ENCODE data around the gene PREP. TPM values are rescaled to one million over a fixed set of nuclear protein-coding genes. Genes with fewer than 3 reads are reported as not detected.

Gene PREP
- total RNA-seq, 2 experiments from 2014 or later: 42.3 to 49.0 TPM

DNA sequence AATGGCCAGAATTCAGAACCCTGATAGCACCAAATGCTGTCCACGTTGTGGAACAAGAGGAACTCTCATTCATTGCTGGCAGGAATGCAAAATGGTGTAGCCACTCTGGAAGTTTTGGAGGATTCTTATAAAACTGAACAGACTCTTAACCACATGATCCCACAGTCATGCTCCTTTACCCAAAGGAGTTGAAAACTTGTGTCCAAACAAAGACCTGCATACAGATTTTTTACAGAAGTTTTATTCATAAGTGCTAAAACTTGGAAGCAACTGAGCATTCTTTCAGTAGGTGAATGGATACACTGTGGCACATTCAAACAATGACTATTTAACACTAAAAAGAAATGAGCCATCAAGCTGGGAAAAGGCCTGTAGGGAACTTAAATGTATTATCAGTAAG, 32.5 kb downstream of the PREP start:
- DNase-seq (no peak), ATAC-seq (no peak)
- Mint-ChIP-seq H3K9me3 (ENCODE audit: low read depth) (no peaks in the 10 kb centered on the region), H3K4me1 (no peaks in the 10 kb centered on the region), H3K27me3 (no peaks in the 10 kb centered on the region), H3K36me3 (ENCODE audit: low read depth) (peaks cover 57% of the 10 kb centered on the region), H3K4me3 (no peak overlapping the region), H3K27ac (no peak overlapping the region)
- ChIA-PET POLR2A (no interaction called here), CTCF (no interaction called here)
- intact Hi-C loops (cut with DNase I, micrococcal nuclease): no loop called here

GRCh38 chr6:105369145-105369544, 33.7 kb downstream of the PREP start:
- ATAC-seq: no peak
- DNase-seq: no peak
- no peaks in the 10 kb centered on the region for H3K4me1 Mint-ChIP-seq
- intact Hi-C loops (cut with DNase I, micrococcal nuclease): no loop called here
- ChIA-PET POLR2A (no interaction called here), CTCF (no interaction called here)
- peaks cover 60% of the 10 kb centered on the region for H3K36me3 Mint-ChIP-seq (ENCODE audit: low read depth)
- no peaks in the 10 kb centered on the region for H3K9me3 Mint-ChIP-seq (ENCODE audit: low read depth)
- no peak overlapping the region for H3K4me3 Mint-ChIP-seq
- no peak overlapping the region for H3K27ac Mint-ChIP-seq
- no peaks in the 10 kb centered on the region for H3K27me3 Mint-ChIP-seq

DNA sequence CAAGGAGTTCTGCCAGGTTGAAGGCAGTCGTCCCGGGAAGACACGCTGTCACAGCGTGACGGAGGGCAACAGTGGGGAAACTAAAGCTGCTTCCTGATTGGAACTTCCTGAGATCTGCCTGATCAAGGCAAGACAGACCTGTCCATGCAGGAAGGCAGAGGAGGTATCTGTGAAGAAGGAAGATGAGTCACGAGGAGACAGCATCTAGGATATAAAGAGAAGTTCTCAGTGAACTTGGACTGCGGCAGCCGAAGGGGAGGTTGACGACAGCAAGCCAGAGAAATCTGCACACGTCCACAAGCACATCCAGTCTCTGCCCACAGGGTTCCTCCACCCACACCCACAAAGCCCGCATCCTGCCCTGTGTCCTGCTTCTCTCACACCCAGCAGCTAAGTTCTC, 38.6 kb downstream of the PREP start:
- intact Hi-C loops (cut with DNase I, micrococcal nuclease): no loop called here
- no peaks in the 10 kb centered on the region for H3K27me3 Mint-ChIP-seq
- peaks cover 56% of the 10 kb centered on the region for H3K36me3 Mint-ChIP-seq (ENCODE audit: low read depth)
- H3K4me1 Mint-ChIP-seq: peaks cover 11% of the 10 kb centered on the region
- ChIA-PET CTCF (interaction anchor here (0.6 kb wide), 1 partner anchor 38 kb away, joined by 3 read pairs; no protein-coding TSS in a partner anchor), POLR2A (no interaction called here)
- H3K9me3 Mint-ChIP-seq (ENCODE audit: low read depth): no peaks in the 10 kb centered on the region
- no peak overlapping the region for H3K27ac Mint-ChIP-seq
- DNase-seq: no peak
- no peak for ATAC-seq
- no peak overlapping the region for H3K4me3 Mint-ChIP-seq

DNA sequence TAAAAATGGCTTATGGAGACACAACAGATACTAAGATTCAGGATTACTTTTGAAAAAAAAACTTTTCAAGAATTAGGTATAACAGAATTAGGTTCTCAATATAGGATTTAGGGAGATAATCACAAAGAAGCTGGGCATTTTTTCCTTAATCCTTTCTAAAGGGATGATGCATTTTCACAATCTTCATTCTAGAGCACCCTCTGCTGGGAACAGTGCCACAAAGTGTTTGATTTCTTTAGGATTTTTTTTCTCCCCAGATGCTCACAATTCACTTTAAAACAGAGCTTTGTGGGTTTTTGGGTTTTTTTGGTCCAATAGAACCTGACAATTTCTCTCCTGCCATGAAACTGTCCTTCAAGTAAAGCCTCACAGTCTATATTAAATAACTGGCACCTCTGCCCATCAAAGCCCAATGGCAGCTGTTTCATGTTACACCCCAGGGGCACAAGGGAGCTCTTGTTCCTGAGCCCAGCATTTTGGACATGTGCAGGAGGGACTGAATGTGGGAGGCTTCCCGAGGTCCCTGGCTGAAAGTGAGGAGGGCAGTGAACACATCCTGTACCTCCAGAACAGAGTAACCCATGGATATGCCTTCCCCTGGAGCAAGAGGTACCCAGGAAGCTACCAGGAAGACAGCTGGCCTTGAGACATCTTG, 39.7 kb downstream of the PREP start:
- POLR2A ChIA-PET: interaction anchor here (0.6 to 0.7 kb wide), 2 partner anchors 9 to 276 kb away, joined by 3 read pairs; no protein-coding TSS in a partner anchor
- H3K27ac Mint-ChIP-seq: no peak overlapping the region
- no peaks in the 10 kb centered on the region for H3K27me3 Mint-ChIP-seq
- CTCF ChIA-PET: no interaction called here
- no peaks in the 10 kb centered on the region for H3K9me3 Mint-ChIP-seq (ENCODE audit: low read depth)
- ATAC-seq (no peak), DNase-seq (no peak)
- H3K4me1 Mint-ChIP-seq: peaks cover 15% of the 10 kb centered on the region
- H3K36me3 Mint-ChIP-seq (ENCODE audit: low read depth): peaks cover 59% of the 10 kb centered on the region
- intact Hi-C loops (cut with DNase I, micrococcal nuclease): loop anchor here in 1 of 2 experiments (2.0 kb wide), 1 partner anchor 276 kb away; no protein-coding TSS in a partner anchor
- H3K4me3 Mint-ChIP-seq: no peak overlapping the region

DNA sequence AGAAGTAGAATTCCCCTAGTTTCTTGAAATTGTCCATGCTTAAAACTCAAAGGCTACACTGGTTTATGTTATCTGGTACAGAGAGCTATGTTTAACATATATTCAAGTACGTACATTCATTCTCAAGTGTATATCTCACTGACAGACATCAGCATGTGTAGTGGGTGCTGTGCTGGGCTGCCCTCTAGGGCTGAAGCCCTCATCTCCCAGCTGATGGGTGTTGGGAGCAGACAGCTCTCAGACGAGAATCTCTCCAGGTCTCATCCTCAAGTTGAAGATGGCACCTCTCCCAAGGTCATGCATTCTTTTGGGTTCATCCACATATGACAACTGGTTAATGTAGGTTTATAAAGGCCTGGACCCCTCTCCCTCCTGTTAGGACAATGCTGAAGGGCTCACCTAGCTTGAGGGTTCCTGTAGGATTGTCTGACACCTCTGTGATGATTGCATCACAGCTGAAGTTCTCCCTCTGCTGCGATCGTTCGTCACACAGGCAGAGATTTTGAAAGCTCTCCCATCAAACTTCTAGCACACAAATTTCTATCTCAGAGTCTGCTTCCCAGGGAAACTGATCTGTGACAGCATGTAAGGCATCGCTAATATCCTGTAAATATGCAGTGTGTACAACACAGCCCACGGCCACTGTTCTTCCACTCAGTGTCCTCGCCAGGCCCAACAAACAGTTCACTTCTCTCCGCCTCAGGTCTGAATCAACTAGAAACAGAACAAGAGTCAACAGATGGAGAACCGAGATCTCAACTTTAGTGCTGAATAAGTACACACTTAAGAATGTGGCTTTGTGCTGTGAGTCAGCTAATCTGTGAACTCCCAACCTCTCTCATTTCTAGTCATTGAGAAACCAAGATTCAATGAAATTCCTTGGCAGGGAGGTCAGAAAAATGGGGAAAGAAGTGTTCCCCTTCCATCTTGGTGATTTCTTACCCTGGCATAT, 43.2 kb downstream of the PREP start:
- Mint-ChIP-seq H3K36me3 (ENCODE audit: low read depth) (peaks cover 62% of the 10 kb centered on the region), H3K27me3 (no peaks in the 10 kb centered on the region), H3K4me1 (peaks cover 15% of the 10 kb centered on the region), H3K27ac (peak overlapping the region; percentile 85), H3K4me3 (no peak overlapping the region), H3K9me3 (ENCODE audit: low read depth) (no peaks in the 10 kb centered on the region)
- ChIA-PET CTCF (interaction anchor here (0.9 to 1.3 kb wide), 3 partner anchors 30 to 274 kb away, joined by 3 to 4 read pairs (median 3); no protein-coding TSS in a partner anchor), POLR2A (no interaction called here)
- intact Hi-C loops (cut with DNase I, micrococcal nuclease): no loop called here
- DNase-seq (no peak), ATAC-seq (peak; percentile 53)

- ChIA-PET POLR2A (no interaction called here), CTCF (interaction anchor here (1.7 kb wide), 1 partner anchor 11 kb away, joined by 6 read pairs; no protein-coding TSS in a partner anchor)
- intact Hi-C loops (cut with DNase I, micrococcal nuclease): no loop called here
- DNase-seq: no peak
- Mint-ChIP-seq H3K4me3 (no peak overlapping the region), H3K9me3 (ENCODE audit: low read depth) (no peaks in the 10 kb centered on the region), H3K36me3 (ENCODE audit: low read depth) (peaks cover 56% of the 10 kb centered on the region), H3K27me3 (no peaks in the 10 kb centered on the region), H3K4me1 (peaks cover 15% of the 10 kb centered on the region), H3K27ac (no peak overlapping the region)
- no peak for ATAC-seq
Measured at GRCh38 chr6:105357165-105357564, 45.7 kb downstream of the PREP start.

DNA sequence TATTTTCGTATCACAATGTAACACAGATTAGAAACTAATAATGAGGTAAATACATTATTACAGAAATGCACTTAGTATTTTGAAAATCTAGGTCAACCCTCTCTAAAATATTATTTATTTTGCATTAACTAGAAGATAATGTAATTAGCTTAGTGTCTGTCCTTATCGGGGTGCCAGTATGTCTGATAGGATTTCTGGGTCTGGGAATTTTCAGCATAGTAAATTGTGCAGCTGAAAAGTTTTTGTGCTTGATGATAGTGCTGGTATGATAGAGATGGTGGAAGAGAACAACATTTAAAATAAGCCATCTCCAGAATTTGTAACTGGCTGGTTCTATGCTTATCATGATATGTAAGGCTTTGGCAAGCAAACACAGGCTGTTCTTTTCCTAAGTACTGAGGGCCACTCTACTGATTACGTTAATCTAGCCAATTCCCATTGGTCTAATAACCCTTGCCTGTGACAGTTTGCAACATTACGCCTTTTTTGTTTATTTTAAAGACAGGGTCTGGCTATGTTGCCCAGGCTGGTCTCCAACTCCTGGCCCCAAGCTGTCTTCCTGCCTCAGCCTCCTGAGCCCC, 50.8 kb downstream of the PREP start:
- Mint-ChIP-seq H3K4me3 (no peak overlapping the region), H3K27ac (no peak overlapping the region), H3K36me3 (ENCODE audit: low read depth) (peaks cover 53% of the 10 kb centered on the region), H3K4me1 (no peaks in the 10 kb centered on the region), H3K27me3 (no peaks in the 10 kb centered on the region), H3K9me3 (ENCODE audit: low read depth) (no peaks in the 10 kb centered on the region)
- intact Hi-C loops (cut with DNase I, micrococcal nuclease): no loop called here
- POLR2A ChIA-PET: no interaction called here
- DNase-seq: no peak
- ATAC-seq: no peak
- CTCF ChIA-PET: interaction anchor here (0.7 to 1.2 kb wide), 2 partner anchors 26 to 264 kb away, joined by 3 to 4 read pairs; no protein-coding TSS in a partner anchor

DNA sequence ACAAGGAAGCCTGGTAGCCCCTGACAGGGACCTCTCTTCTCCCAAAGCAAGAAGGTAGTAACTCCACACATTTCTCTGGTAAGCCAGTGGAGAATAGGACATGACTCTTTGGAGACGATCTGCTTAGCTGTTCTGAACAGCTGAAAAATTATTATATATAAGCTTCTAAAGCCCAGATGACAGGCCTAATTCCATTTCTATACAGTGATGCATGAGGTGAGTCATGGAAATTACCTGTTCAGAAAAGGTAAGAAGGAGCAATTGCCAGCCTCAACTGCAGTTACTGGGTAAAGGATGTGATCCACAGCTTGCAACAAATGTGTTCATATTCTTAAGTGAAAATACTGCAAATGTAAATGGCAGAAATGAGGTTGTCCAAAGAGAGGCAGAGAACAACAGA, 54.0 kb downstream of the PREP start:
- no peak for DNase-seq
- Mint-ChIP-seq H3K27ac (no peak overlapping the region), H3K9me3 (ENCODE audit: low read depth) (no peaks in the 10 kb centered on the region), H3K27me3 (no peaks in the 10 kb centered on the region), H3K4me3 (no peak overlapping the region), H3K36me3 (ENCODE audit: low read depth) (peaks cover 58% of the 10 kb centered on the region), H3K4me1 (peaks cover 3% of the 10 kb centered on the region)
- no peak for ATAC-seq
- intact Hi-C loops (cut with DNase I, micrococcal nuclease): no loop called here
- POLR2A ChIA-PET: no interaction called here
- CTCF ChIA-PET: no interaction called here

GRCh38 chr6:105346052-105346451, 56.8 kb downstream of the PREP start:
- intact Hi-C loops (cut with DNase I, micrococcal nuclease): no loop called here
- CTCF ChIA-PET: interaction anchor here (0.8 to 1.5 kb wide), 2 partner anchors 10 to 30 kb away, joined by 3 to 6 read pairs; no protein-coding TSS in a partner anchor
- Mint-ChIP-seq H3K9me3 (ENCODE audit: low read depth) (no peaks in the 10 kb centered on the region), H3K4me1 (peaks cover 3% of the 10 kb centered on the region), H3K27ac (no peak overlapping the region), H3K4me3 (no peak overlapping the region), H3K36me3 (ENCODE audit: low read depth) (peaks cover 60% of the 10 kb centered on the region), H3K27me3 (no peaks in the 10 kb centered on the region)
- DNase-seq (no peak), ATAC-seq (no peak)
- POLR2A ChIA-PET: no interaction called here

DNA sequence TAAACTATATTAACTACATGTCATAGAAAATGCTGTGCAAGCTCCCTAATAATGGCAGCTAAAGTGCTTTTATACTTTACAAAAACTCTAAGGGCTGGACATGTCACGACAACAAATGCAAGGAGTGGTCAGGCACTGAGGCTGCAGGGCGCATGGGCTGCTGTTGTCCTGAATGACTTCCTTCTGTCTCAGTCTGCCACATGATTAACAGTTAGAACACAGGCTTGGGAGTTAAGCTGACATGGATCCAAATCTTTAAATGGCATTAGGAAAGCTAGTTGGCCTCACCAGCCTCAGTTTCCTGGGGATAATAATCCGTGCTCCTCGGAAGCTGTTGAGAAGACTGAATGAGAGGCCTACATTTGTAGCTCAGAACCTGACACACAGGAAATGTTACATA, 57.4 kb downstream of the PREP start:
- intact Hi-C loops (cut with DNase I, micrococcal nuclease): no loop called here
- POLR2A ChIA-PET: no interaction called here
- no peak for DNase-seq
- Mint-ChIP-seq H3K4me1 (peaks cover 3% of the 10 kb centered on the region), H3K36me3 (ENCODE audit: low read depth) (peaks cover 59% of the 10 kb centered on the region), H3K9me3 (ENCODE audit: low read depth) (no peaks in the 10 kb centered on the region), H3K4me3 (no peak overlapping the region), H3K27me3 (no peaks in the 10 kb centered on the region), H3K27ac (no peak overlapping the region)
- CTCF ChIA-PET: interaction anchor here (0.8 to 1.5 kb wide), 2 partner anchors 11 to 30 kb away, joined by 3 to 6 read pairs; no protein-coding TSS in a partner anchor
- no peak for ATAC-seq

GRCh38 chr6:105344881-105345370, 58.0 kb downstream of the PREP start:
- CTCF ChIA-PET: no interaction called here
- Mint-ChIP-seq H3K9me3 (ENCODE audit: low read depth) (no peaks in the 10 kb centered on the region), H3K27me3 (no peaks in the 10 kb centered on the region), H3K4me3 (no peak overlapping the region), H3K4me1 (peaks cover 5% of the 10 kb centered on the region), H3K36me3 (ENCODE audit: low read depth) (peaks cover 61% of the 10 kb centered on the region), H3K27ac (no peak overlapping the region)
- no peak for DNase-seq
- intact Hi-C loops (cut with DNase I, micrococcal nuclease): no loop called here
- no peak for ATAC-seq
- POLR2A ChIA-PET: no interaction called here
